CD4-positive, alpha-beta T cell treated with Interleukin-17A for 4 hours (primary cell): Measurements from ENCODE around the gene MTG2.
A peak's percentile ranks its signal among the peaks of the same experiment; 100 is the strongest.

Experiments used
- DNase-seq: peaks from one replicate; pipeline ENCODE4 v3.0.0-alpha.2; 2020; ENCODE audit warnings: mixed read lengths

MTG2 gene

GRCh38 chr20:62182469-62183425, at the start of gene MTG2:
TSS of gene MTG2 (plus strand) at chr20:62183028. CDS start at chr20:62193421, 10,393 bp downstream.
- peak; percentile 96 for DNase-seq

GRCh38 chr20:62133051-62133845, 49.6 kb upstream of the MTG2 start:
- DNase-seq = no peak

GRCh38 chr20:62133864-62134263, 49.0 kb upstream of the MTG2 start:
- no peak for DNase-seq

- no peak for DNase-seq
Observed at GRCh38 chr20:62134735-62135231, 48.0 kb upstream of the MTG2 start.

GRCh38 chr20:62135573-62136266, 47.1 kb upstream of the MTG2 start:
- no peak for DNase-seq

- peak; percentile 84 for DNase-seq
Observed at GRCh38 chr20:62136283-62137091, 46.3 kb upstream of the MTG2 start.

GRCh38 chr20:62137092-62137384, 45.8 kb upstream of the MTG2 start:
- DNase-seq = no peak

- DNase-seq = no peak
Observed at GRCh38 chr20:62137478-62138203, 45.2 kb upstream of the MTG2 start.

- no peak for DNase-seq
Observed at GRCh38 chr20:62138204-62138543, 44.7 kb upstream of the MTG2 start.

GRCh38 chr20:62138912-62139311, 43.9 kb upstream of the MTG2 start:
- no peak for DNase-seq

GRCh38 chr20:62139636-62140035, 43.2 kb upstream of the MTG2 start:
- no peak for DNase-seq

- DNase-seq = no peak
Observed at GRCh38 chr20:62141043-62141396, 41.8 kb upstream of the MTG2 start.

- no peak for DNase-seq
Observed at GRCh38 chr20:62141397-62142251, 41.2 kb upstream of the MTG2 start.

- DNase-seq = no peak
Observed at GRCh38 chr20:62142252-62143080, 40.4 kb upstream of the MTG2 start.

GRCh38 chr20:62143081-62143956, 39.5 kb upstream of the MTG2 start, which contains the start of the genes PSMA7 and SS18L1:
TSS of gene PSMA7 (minus strand) at chr20:62143394. CDS start at chr20:62143303, 91 bp downstream.
TSS of gene SS18L1 (plus strand) at chr20:62143769. CDS start at chr20:62143821, 52 bp downstream.
- peak; percentile 91 for DNase-seq

- peak; percentile 68 for DNase-seq
Observed at GRCh38 chr20:62143957-62144825, 38.6 kb upstream of the MTG2 start.

GRCh38 chr20:62145688-62146018, 37.2 kb upstream of the MTG2 start:
- no peak for DNase-seq
